ENCODE results near the gene ATP2B3. TPM values are rescaled to one million over a fixed set of nuclear protein-coding genes. Genes with fewer than 3 reads are reported as not detected.
A peak's percentile ranks its signal among the peaks of the same experiment; 100 is the strongest.

ATP2B3 gene
- total and polyA plus RNA-seq, 7 donors = 0.01 to 0.04 (median 0.01) TPM; not detected in 4

- intact Hi-C loops (cut with DNase I) = no loop called here
- peaks cover 0 to 22% (median under 1%) of the 10 kb centered on the region in 3 donors for H3K27me3 ChIP-seq (ENCODE audit: insufficient read depth in 3 of 3, low read length in 2 of 3)
- no peaks in the 10 kb centered on the region for H3K4me1 ChIP-seq
- TF ChIP-seq CTCF (IDR thresholded peaks at IDR 0.05) = no peak
- no peak overlapping the region for H3K4me3 ChIP-seq
- 58 to 87% (median 71%) methylated on average over 4 of the region's 4 CpGs for WGBS, 3 donors
- H3K27ac ChIP-seq = no peak overlapping the region
- no peaks in the 10 kb centered on the region for H3K36me3 ChIP-seq (ENCODE audit: insufficient read depth in 1 of 2, low read depth in 1 of 2)
- no peak for DNase-seq
- ATAC-seq = no peak
- no peaks in the 10 kb centered on the region for H3K9me3 ChIP-seq
Observed at GRCh38 chrX:153608806-153609205, 91.4 kb downstream of the ATP2B3 start.

DNA sequence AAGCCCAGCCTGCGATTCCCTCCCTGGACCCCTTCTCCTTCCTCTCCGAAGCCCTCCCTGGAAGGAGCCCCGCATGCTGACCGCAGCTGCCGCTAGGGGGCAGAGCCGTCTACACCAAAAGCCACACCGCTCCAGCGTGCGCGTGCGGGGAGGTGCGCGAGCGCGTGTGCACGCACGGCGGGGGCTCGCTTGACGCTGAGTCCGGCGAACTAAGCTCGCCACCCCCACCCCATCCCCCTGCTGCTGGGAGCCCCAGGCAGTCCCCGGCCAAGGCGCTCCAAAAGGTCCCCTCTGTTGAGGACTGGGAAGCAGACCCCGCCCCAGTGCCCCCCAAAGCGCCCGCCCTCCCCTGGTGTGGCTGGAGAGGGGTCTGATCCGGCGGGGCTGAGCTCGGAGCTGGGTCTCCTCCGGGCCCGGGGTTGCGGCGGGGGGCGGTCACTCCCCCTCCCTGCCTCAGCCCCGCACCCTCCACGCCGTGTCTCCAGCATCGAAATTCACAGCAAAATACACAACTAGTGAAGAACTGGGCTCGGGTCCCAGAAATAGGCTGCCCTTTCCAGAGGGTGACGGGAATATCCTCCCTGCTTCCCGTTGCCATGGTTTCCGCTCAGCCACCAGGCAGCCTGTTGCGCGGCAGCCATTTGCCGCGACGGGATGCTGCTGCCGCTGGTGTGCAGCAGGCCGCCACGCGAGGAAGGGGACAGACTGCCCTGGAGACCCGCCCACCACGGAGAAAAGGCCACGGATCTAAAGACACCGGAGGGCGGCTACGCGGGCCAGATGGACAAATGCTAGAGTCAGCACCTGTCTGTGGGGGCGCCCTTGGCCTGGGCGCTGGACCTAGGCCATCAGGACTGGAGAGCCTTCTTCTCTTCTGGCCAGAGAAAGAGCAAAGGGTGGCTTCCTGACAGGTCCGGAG is 92.7 kb downstream of the ATP2B3 start:
- H3K27ac ChIP-seq = no peak overlapping the region
- WGBS, 3 donors = 1 to 26% (median 3%) methylated on average over 16 to 63 of the region's 63 CpGs
- peak; percentile 70 for TF ChIP-seq CTCF (IDR thresholded peaks at IDR 0.05)
- no peaks in the 10 kb centered on the region for H3K4me1 ChIP-seq
- ATAC-seq (peak; percentile 80 to 97 (median 92)), DNase-seq (peak; percentile 78 to 87)
- H3K9me3 ChIP-seq = no peaks in the 10 kb centered on the region
- H3K4me3 ChIP-seq = peak overlapping the region; percentile 46
- intact Hi-C loops (cut with DNase I) = loop anchor here (5.0 to 10.0 kb wide), 2 partner anchors 55 to 57 kb away; no protein-coding TSS in a partner anchor
- peaks cover 0 to 27% (median 4%) of the 10 kb centered on the region in 3 donors for H3K27me3 ChIP-seq (ENCODE audit: insufficient read depth in 3 of 3, low read length in 2 of 3)
- H3K36me3 ChIP-seq (ENCODE audit: insufficient read depth in 1 of 2, low read depth in 1 of 2) = no peaks in the 10 kb centered on the region

DNA sequence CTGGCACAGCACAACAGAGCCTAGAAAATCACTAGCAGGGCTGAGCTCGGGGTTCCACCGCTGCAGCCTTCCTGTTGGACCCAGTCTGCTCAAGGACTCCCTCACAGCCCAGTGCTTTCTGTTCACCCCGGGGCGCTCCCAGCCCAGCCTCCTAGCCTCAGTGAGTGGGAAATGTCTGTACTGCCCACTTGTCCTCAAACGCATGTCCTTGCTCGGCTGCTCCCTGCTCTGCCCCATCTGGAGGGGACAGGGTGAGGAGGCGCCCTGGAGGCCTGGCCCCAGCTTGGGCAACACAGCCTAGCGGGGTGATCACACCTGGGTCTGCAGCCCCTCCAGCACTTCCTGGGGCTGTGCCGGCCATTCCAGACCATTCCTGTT is 93.4 kb downstream of the ATP2B3 start:
- no peaks in the 10 kb centered on the region for H3K9me3 ChIP-seq
- H3K4me3 ChIP-seq = no peak overlapping the region
- peaks cover 0 to 31% (median 4%) of the 10 kb centered on the region in 3 donors for H3K27me3 ChIP-seq (ENCODE audit: insufficient read depth in 3 of 3, low read length in 2 of 3)
- no peaks in the 10 kb centered on the region for H3K4me1 ChIP-seq
- H3K36me3 ChIP-seq (ENCODE audit: insufficient read depth in 1 of 2, low read depth in 1 of 2) = no peaks in the 10 kb centered on the region
- intact Hi-C loops (cut with DNase I) = loop anchor here (5.0 to 10.0 kb wide), 2 partner anchors 56 kb away; no protein-coding TSS in a partner anchor
- ATAC-seq = peak in 3 of 4 donors; percentile 8 to 21 (median 15)
- no peak for TF ChIP-seq CTCF (IDR thresholded peaks at IDR 0.05)
- 76 to 81% (median 80%) methylated on average over 6 to 9 of the region's 9 CpGs for WGBS, 3 donors
- no peak overlapping the region for H3K27ac ChIP-seq
- DNase-seq = no peak

DNA sequence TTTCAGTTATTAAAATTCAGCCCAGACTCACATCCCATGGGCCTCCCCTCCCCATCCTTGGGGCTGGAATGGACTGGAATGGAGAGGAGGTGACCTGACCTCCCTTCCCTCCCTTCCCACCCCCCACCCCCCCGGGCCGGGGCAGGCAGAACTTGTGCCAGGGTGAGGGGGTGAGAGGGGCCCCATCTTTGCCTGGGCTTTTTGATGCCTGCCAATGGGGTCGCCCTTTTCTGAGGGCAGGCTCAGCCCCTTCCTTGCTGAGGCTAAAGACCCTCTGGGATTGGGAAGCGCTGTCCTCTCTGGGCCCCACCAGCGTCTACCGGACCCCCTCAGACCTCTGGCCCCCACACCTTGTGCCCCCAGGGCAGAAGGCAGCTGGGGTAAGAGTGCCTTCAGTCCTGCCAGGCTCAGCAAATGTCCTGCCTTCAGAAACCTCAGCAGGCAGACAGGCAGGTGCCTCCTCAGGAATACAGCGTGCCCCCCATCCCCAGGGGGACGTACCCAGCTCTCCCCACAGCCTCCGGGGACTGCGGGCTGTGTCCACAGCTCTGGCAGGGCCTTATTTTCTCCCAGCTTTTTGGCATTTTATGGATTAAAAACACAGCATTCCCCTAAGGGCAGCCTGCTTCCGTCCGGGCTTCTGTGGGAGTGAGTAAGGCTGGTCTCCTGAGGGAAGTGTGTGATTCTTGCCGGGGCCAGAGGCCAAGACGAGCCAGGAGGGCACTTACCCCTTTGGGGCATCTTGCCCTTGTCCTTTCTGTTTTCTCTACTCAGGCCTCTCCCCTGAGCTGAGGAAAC is 94.1 kb downstream of the ATP2B3 start:
- 64 to 74% (median 70%) methylated on average over 11 to 14 of the region's 14 CpGs for WGBS, 3 donors

More for the DNA sequence above, 94.1 kb downstream of the ATP2B3 start:
- no peak for DNase-seq
- H3K9me3 ChIP-seq = no peaks in the 10 kb centered on the region
- peaks cover 0 to 37% (median 4%) of the 10 kb centered on the region in 3 donors for H3K27me3 ChIP-seq (ENCODE audit: insufficient read depth in 3 of 3, low read length in 2 of 3)
- no peaks in the 10 kb centered on the region for H3K36me3 ChIP-seq (ENCODE audit: insufficient read depth in 1 of 2, low read depth in 1 of 2)
- TF ChIP-seq CTCF (IDR thresholded peaks at IDR 0.05) = no peak
- ATAC-seq = no peak
- no peak overlapping the region for H3K4me3 ChIP-seq
- H3K4me1 ChIP-seq = no peaks in the 10 kb centered on the region
- no peak overlapping the region for H3K27ac ChIP-seq
- intact Hi-C loops (cut with DNase I) = loop anchor here (5.0 to 10.0 kb wide), 2 partner anchors 56 to 57 kb away; no protein-coding TSS in a partner anchor
